GM18499 (cell line): ENCODE data around the gene FAM240A.
"Not testable (repeated sequence)": the region's sequence is repeated elsewhere in the genome, so short reads cannot be mapped to it uniquely, and the experiment has no call there.

Experiments used
- ATAC-seq: cut with Tn5 transposase; IDR thresholded peaks from one replicate; pipeline ENCODE4 v1.9.1; 2021; ENCODE audit warnings: moderate number of reproducible peaks; ENCODE audit not compliant: insufficient read depth, unreplicated experiment

The FAM240A gene

GRCh38 chr3:46585799-46586693, 26.3 kb upstream of the FAM240A start:
- ATAC-seq: no peak

GRCh38 chr3:46586738-46587246, 25.5 kb upstream of the FAM240A start:
- ATAC-seq: no peak

GRCh38 chr3:46587268-46587667, 25.1 kb upstream of the FAM240A start:
- ATAC-seq: not testable (repeated sequence)

- ATAC-seq: no peak
Observed at GRCh38 chr3:46593274-46593862, 19.0 kb upstream of the FAM240A start.

GRCh38 chr3:46593979-46594378, 18.3 kb upstream of the FAM240A start:
- ATAC-seq: no peak

- no peak for ATAC-seq
Observed at GRCh38 chr3:46594723-46595122, 17.6 kb upstream of the FAM240A start.

GRCh38 chr3:46595819-46596314, 16.5 kb upstream of the FAM240A start:
- no peak for ATAC-seq

- no peak for ATAC-seq
Observed at GRCh38 chr3:46599590-46599989, 12.7 kb upstream of the FAM240A start.

GRCh38 chr3:46603446-46604046, 8.8 kb upstream of the FAM240A start:
- no peak for ATAC-seq

GRCh38 chr3:46604127-46604526, 8.2 kb upstream of the FAM240A start:
- no peak for ATAC-seq

- no peak for ATAC-seq
Observed at GRCh38 chr3:46607603-46608028, 4.7 kb upstream of the FAM240A start.

- no peak for ATAC-seq
Observed at GRCh38 chr3:46609212-46609721, 3.1 kb upstream of the FAM240A start.

GRCh38 chr3:46609944-46610722, 2.2 kb upstream of the FAM240A start:
- no peak for ATAC-seq

- ATAC-seq: no peak
Observed at GRCh38 chr3:46613313-46614005, 1.1 kb downstream of the FAM240A start.

- ATAC-seq: no peak
Observed at GRCh38 chr3:46614431-46614830, 2.1 kb downstream of the FAM240A start.

GRCh38 chr3:46615050-46615775, 2.9 kb downstream of the FAM240A start:
- ATAC-seq: no peak

GRCh38 chr3:46615976-46616375, 3.7 kb downstream of the FAM240A start:
- ATAC-seq: no peak

GRCh38 chr3:46617941-46618340, 5.6 kb downstream of the FAM240A start:
- ATAC-seq: no peak
